IMR-90 (cell line): Measurements from ENCODE around the gene OR2G2.

Source experiments
- CEBPB ChIP-seq: IDR thresholded peaks from 2 replicates; pipeline ENCODE4 v1.6.1; 2012; ENCODE audit warnings: low read depth, low read length, improper control_type of control experiment
- ELK1 ChIP-seq: fragments of 150-350 bp; IDR thresholded peaks from 2 replicates; pipeline ENCODE4 v1.6.1; 2016; ENCODE audit warnings: low read depth, mild to moderate bottlenecking, low read length, moderate library complexity, borderline replicate concordance
- FOS ChIP-seq: fragments of 150-350 bp; IDR thresholded peaks from 2 replicates; pipeline ENCODE4 v1.6.1; 2016; ENCODE audit warnings: low read depth, low read length
- MXI1 ChIP-seq: IDR thresholded peaks from 2 replicates; pipeline ENCODE4 v1.6.1; 2012; ENCODE audit warnings: low read depth, mild to moderate bottlenecking, low read length, moderate library complexity, borderline replicate concordance
- NFE2L2 ChIP-seq: fragments of 150-350 bp; IDR thresholded peaks from 2 replicates; pipeline ENCODE4 v1.6.1; 2016; ENCODE audit warnings: low read depth, mild to moderate bottlenecking, low read length
- POLR2A ChIP-seq: IDR thresholded peaks from 2 replicates; pipeline ENCODE4 v1.6.1; 2012; ENCODE audit warnings: mild to moderate bottlenecking, low read depth, low read length
- RAD21 ChIP-seq: IDR thresholded peaks from 2 replicates; pipeline ENCODE4 v1.6.1; 2012; ENCODE audit warnings: low read length, improper control_type of control experiment
- RCOR1 ChIP-seq: IDR thresholded peaks from 2 replicates; pipeline ENCODE4 v1.6.1; 2012; ENCODE audit warnings: mild to moderate bottlenecking, low read length, improper control_type of control experiment; ENCODE audit not compliant: insufficient replicate concordance
- RFX5 ChIP-seq: IDR thresholded peaks from 2 replicates; pipeline ENCODE4 v1.8.0; 2012; ENCODE audit warnings: low read depth, mild to moderate bottlenecking, low read length, moderate library complexity
- SMC3 ChIP-seq: fragments of 150-350 bp; IDR thresholded peaks from 2 replicates; pipeline ENCODE4 v1.6.1; 2016; ENCODE audit warnings: low read depth, mild to moderate bottlenecking, antibody characterized with exemption, low read length, moderate library complexity
- TF ChIP-seq, protein P1 (sequence below): conservative IDR thresholded peaks from 2 replicates; pipeline ENCODE4 v1.5.1; 2012; ENCODE audit warnings: mild to moderate bottlenecking, low read depth, low read length, improper control_type of control experiment
- TF ChIP-seq, protein P2 (sequence below): fragments of 150-350 bp; IDR thresholded peaks from 2 replicates; pipeline ENCODE4 v1.6.1; 2017; ENCODE audit warnings: mild to moderate bottlenecking, antibody characterized with exemption, low read length, low read depth

- TF ChIP-seq, protein P1, sequence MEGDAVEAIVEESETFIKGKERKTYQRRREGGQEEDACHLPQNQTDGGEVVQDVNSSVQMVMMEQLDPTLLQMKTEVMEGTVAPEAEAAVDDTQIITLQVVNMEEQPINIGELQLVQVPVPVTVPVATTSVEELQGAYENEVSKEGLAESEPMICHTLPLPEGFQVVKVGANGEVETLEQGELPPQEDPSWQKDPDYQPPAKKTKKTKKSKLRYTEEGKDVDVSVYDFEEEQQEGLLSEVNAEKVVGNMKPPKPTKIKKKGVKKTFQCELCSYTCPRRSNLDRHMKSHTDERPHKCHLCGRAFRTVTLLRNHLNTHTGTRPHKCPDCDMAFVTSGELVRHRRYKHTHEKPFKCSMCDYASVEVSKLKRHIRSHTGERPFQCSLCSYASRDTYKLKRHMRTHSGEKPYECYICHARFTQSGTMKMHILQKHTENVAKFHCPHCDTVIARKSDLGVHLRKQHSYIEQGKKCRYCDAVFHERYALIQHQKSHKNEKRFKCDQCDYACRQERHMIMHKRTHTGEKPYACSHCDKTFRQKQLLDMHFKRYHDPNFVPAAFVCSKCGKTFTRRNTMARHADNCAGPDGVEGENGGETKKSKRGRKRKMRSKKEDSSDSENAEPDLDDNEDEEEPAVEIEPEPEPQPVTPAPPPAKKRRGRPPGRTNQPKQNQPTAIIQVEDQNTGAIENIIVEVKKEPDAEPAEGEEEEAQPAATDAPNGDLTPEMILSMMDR: no peak
- no peak for TF ChIP-seq CEBPB
- no peak for TF ChIP-seq RAD21
- TF ChIP-seq RFX5: no peak
- no peak for TF ChIP-seq POLR2A
- TF ChIP-seq MXI1: no peak
- TF ChIP-seq NFE2L2: no peak
- TF ChIP-seq, protein P2, sequence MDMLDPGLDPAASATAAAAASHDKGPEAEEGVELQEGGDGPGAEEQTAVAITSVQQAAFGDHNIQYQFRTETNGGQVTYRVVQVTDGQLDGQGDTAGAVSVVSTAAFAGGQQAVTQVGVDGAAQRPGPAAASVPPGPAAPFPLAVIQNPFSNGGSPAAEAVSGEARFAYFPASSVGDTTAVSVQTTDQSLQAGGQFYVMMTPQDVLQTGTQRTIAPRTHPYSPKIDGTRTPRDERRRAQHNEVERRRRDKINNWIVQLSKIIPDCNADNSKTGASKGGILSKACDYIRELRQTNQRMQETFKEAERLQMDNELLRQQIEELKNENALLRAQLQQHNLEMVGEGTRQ: no peak
- no peak for TF ChIP-seq ELK1
- TF ChIP-seq SMC3: no peak
- no peak for TF ChIP-seq FOS
- TF ChIP-seq RCOR1: no peak
These were observed 45.3 kb upstream of the OR2G2 start for GRCh38 chr1:247542811-247543210.
